Measurements from ENCODE around the gene AHR.
"Not testable (repeated sequence)": the region's sequence is repeated elsewhere in the genome, so short reads cannot be mapped to it uniquely, and the experiment has no call there.

Gene AHR

GRCh38 chr7:17376595-17376994 lies 78.1 kb downstream of the AHR start:
- no peak for TF ChIP-seq CTCF (IDR thresholded peaks at IDR 0.05; ENCODE audit: low read depth, low read length)
- DNase-seq (ENCODE audit: extremely low read depth, low read depth) = no peak

DNA sequence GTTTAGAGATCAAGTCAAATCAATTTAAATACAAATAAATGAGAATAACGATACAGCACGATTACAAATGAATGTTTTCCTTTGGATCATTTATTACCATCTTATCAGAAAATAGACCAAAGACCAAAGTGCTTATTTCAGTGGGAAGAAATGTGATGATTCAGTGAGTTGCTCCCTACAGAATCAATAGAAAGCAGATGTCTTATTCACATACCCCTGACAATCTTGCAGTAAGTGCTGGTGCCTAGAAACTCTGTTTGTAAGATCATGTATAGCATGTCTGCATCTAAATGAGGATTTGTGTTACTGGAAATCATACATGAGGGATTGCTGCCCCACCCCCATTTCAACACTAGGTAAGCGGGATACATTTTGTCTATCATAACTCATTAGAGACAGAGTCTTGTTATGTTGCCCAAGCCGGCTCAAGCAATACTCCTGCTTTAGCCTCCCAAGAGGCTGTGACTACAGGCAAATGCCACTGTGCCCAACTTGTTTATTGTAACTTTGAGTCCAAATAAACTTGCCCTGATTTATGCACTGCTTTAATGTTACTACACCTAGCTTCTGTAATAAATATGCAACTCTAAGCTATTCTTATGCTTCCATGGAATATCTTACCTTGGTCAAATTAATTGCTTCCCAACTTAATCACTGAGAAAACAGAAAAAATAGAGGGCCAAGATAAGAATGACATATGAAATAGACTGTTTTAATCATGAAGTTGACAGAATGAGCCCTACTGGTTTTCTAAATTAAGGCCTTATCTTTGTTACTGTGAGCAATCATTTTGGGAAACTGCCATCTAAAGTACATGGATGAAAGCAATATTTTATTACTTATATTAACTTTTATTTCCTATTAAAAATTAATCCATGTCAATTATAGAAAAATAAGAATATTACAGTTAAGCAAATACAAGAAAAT lies 82.5 kb downstream of the AHR start:
- TF ChIP-seq CTCF (IDR thresholded peaks at IDR 0.05; ENCODE audit: low read depth, low read length) = no peak

DNA sequence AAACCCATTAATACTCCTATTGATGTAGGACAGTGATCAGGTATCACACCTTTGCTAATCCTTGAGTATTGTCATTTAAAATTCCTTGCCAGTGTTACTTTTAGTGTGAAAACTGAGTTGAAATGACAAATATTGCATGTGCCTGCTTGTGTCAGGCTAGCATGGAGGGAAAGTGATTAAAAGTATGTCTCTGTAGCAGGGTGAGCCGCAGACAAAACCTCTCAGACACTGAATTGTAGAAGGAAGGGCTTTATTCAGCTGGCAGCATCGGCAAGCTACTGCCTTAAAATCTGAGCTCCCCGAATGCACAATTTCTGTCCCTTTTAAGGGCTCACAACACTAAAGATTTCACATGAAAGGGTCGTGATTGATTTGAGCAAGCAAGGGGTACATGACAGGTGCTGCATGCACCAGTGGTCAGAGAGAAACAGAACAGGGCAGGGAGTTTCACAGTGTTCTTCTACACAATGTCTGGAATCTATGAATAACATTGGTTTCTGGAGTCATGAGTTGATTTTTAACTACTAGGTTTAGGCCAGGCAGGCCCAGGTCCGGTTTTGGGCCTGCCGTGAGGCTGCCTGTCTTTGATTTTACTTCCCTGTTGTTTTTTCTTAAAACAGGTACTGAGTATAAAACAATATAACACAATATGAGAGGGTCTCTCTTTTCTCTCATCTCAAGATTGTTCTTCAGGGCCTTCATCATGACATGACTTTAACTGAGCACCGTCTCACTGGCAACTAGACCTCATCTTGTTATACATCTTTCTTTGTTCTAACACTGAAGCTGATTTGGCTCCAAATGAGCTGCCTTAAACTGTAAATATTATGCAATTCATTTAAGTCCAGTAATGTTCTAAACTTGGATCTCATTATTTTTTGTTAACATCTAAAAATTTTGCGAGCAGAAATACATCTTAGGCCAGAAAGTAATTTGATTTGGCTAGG lies 84.2 kb downstream of the AHR start:
- DNase-seq (ENCODE audit: extremely low read depth, low read depth) = not testable (repeated sequence)

More for the DNA sequence above, 82.5 kb downstream of the AHR start:
- DNase-seq (ENCODE audit: extremely low read depth, low read depth) = no peak

GRCh38 chr7:17384400-17384799 lies 85.9 kb downstream of the AHR start:
- DNase-seq (ENCODE audit: extremely low read depth, low read depth) = no peak
- no peak for TF ChIP-seq CTCF (IDR thresholded peaks at IDR 0.05; ENCODE audit: low read depth, low read length)

DNA sequence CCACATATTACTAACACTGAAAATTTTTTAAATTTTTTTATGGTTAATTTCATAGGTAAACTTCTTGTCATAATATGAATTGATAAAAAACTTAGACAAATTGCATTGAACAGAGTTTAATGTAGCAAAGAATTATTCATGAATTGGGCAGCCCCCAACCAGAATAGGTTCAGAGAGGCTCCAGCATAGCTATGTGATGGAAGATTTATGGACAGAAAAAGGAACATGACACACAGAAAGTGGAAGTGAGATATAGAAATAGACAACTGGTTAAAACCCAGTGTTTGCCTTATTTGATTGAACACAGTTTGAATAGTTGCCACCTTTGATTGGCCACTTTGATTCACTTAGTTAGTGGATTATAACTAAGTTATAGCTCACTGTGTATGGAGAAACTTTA lies 87.2 kb downstream of the AHR start:
- DNase-seq (ENCODE audit: extremely low read depth, low read depth) = no peak
- TF ChIP-seq CTCF (IDR thresholded peaks at IDR 0.05; ENCODE audit: low read depth, low read length) = no peak

GRCh38 chr7:17390392-17390791 lies 91.9 kb downstream of the AHR start:
- no peak for DNase-seq (ENCODE audit: extremely low read depth, low read depth)
- TF ChIP-seq CTCF (IDR thresholded peaks at IDR 0.05; ENCODE audit: low read depth, low read length) = no peak

DNA sequence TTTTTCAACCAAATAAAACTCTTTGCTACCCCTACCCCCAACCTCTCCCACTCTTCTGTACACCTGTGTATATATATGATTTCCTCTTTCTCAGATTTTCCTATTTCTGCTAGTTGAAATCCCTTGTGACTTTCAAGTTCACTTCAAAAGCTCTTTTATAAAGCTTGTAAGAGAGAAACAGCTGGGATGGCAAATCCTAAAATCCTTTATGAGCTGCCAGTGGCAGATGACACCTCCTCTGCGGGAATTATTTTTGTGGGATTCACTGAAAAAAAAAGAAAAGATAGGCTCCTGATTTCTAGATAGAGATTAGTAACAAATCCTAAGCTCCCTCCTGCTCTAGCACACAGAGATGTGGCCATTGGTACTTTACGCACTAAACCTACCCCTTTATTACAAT lies 92.9 kb downstream of the AHR start:
- no peak for DNase-seq (ENCODE audit: extremely low read depth, low read depth)
- no peak for TF ChIP-seq CTCF (IDR thresholded peaks at IDR 0.05; ENCODE audit: low read depth, low read length)

All from AG09319 (cell line).